GM12801 (cell line): ENCODE results near the gene ENTREP3.

ENCODE experiments used
- TF ChIP-seq, protein P1 (sequence below): IDR thresholded peaks from one replicate; pipeline ENCODE4 v1.5.1; 2011; ENCODE audit warnings: control low read depth; ENCODE audit not compliant: insufficient read length; ENCODE audit errors: extremely low read depth

The ENTREP3 gene

DNA sequence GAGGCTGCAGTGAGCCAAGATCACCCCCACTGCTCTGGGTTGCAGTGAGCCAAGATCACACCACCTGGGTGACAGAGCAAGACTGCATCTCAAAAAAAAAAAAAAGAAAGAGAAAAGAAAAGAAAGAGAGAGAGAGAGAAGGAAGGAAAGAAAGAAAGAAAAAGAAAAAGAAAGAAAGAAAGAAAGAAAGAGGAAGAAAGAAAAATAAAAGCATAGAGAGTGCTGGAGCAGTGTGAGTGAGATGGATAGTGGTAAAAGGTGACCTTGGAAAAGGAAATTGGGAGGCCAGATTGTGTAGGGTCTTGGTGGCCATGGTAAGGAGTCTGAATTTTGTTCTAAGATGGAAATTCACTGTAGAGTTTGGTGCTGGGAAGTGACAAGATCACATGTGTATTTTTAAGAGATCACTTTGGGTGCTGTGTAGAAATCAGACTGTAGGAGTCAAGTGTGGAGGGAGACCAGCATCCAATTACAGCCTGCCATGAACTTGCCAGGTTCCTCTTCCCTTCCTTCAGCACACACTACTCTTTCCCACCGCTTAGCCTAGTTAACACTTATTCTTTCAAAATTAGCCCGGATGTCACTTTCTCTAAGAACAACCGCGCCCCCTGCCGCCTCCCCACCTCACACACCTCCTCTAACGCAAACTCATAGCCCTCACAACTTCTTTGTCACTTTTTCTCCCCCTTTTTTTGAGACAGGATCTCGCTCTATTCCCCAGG, 28.9 kb downstream of the ENTREP3 start:
- TF ChIP-seq, protein P1, sequence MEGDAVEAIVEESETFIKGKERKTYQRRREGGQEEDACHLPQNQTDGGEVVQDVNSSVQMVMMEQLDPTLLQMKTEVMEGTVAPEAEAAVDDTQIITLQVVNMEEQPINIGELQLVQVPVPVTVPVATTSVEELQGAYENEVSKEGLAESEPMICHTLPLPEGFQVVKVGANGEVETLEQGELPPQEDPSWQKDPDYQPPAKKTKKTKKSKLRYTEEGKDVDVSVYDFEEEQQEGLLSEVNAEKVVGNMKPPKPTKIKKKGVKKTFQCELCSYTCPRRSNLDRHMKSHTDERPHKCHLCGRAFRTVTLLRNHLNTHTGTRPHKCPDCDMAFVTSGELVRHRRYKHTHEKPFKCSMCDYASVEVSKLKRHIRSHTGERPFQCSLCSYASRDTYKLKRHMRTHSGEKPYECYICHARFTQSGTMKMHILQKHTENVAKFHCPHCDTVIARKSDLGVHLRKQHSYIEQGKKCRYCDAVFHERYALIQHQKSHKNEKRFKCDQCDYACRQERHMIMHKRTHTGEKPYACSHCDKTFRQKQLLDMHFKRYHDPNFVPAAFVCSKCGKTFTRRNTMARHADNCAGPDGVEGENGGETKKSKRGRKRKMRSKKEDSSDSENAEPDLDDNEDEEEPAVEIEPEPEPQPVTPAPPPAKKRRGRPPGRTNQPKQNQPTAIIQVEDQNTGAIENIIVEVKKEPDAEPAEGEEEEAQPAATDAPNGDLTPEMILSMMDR, result no peak

DNA sequence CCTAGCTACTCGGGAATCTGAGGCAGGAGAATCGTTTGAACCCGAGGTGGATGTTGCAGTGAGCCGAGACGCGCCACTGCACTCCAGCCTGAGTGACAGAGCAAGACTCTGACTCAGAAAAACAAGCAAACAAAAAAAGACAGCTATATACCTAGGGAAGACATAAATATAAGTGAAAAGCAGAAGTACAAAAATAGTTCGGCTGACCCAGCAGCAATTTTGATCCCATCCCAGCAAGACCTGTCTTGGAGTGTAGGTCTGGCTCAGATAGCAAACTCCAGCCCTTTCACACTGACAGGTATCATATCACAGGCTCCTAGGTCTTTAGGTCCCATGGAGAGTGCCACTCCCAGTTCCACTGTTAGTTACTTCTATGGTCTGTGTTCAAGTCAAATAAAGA, 32.2 kb downstream of the ENTREP3 start:
- TF ChIP-seq, protein P1, result no peak

DNA sequence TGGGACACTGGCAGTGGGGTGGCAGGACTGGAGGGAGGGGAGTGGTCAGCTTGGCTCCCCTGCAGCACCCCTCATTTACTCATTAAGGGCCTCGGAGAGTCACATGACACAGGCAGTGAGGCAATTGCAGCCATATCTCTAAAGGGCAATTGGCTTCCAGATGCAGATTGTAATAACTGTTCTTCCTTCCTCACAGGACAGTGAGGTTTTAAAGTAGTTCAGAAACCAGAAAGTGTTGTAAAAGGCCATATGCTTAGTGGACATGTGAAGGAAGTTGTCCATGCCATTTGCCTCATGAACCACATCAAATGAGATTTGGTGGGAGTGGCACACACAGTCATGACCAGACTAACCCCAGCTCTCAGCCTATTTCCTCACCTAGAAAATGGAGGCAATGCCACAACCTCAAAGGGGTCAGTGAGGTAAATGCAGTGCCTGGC, 35.7 kb downstream of the ENTREP3 start:
- TF ChIP-seq, protein P1, result no peak

DNA sequence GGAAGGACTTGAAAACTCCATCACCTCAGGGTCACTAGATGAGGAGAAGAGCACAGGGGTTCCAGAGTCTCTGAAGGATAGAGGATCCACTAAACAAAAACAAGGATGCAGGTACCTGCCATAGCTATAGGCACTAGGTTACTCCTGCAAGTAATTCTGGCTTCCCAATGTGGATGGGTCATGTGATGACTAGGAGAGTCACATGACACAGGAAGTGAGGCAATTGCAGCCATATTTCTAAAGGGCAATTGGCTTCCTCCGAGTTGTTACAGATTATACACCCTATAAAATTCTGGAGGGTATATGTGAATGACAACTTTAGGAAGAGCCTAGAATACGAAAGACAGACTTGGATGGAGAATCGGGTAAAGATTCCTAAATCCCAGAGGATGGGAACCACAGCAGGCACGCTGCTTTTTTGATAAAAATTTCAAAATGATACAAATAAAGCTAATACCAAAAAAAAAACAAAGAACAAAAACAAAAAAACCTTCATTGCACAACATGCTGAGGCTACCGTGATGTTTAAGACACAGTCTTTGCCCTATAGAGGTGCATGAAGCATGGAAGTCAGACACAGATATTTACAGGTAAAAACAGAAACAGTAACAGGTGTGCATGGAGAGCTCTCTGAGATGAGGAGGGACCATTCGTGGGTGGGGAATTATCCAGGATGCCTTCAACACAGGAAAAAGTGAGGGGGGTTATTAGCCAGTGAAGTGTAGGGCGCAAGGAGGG, 36.3 kb downstream of the ENTREP3 start:
- TF ChIP-seq, protein P1, result no peak

DNA sequence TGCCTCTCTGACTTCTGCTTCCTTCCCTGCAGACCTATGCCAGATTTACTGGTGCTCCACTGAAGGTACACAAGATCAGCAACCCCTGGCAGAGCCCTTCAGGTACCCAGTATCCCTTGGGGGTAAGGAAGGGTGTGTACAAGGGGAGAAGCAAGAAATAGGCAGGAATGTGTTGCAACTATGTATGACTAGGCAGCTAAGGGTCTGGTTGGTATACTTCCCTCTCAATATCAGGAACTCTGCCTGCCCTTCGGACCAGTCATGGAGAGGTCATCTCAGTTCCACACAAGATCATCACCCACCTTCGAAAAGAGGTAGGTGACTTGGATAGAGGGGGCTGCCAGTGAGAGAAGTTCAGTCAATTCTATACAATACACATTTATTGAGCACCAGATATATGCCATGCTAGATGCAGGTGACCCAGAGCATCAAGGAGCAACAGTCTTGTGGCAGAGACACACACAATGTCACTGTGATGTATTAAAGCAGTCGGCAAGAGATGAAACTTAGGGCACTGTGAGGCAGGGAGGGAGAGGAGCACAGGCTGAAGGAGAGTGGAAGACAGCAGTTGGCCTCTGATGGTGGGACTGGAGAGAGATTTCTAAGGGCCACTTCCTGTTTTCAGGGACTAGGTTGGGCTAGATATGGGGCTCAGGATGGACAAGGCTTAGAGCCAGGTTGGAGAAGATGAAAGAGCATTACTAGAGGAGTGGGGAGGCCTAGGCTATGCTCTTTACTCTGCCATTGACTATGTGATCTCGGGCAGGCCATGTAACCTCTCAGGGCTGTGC, 44.8 kb downstream of the ENTREP3 start:
- TF ChIP-seq, protein P1, result no peak

DNA sequence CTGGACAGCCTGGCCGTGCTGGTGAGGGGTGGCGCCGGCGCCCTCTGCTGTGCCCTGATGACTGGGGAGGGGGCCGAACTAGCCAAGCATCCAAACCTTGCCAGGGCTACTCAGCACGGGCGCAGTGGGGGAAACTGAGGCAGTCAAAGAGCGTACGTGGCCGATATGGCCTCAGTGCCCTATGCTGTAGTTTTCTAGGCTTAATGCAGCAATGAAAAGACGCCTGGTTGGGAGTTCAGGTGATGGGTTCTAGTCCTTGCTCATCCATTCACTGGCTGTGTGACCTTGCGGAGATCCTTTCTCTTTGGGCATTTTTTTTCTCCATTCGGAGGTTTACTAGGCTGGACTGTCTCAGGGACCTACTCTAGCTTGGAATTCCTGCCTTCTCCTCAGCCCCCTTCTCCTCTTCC, 46.0 kb downstream of the ENTREP3 start:
- TF ChIP-seq, protein P1, result no peak

DNA sequence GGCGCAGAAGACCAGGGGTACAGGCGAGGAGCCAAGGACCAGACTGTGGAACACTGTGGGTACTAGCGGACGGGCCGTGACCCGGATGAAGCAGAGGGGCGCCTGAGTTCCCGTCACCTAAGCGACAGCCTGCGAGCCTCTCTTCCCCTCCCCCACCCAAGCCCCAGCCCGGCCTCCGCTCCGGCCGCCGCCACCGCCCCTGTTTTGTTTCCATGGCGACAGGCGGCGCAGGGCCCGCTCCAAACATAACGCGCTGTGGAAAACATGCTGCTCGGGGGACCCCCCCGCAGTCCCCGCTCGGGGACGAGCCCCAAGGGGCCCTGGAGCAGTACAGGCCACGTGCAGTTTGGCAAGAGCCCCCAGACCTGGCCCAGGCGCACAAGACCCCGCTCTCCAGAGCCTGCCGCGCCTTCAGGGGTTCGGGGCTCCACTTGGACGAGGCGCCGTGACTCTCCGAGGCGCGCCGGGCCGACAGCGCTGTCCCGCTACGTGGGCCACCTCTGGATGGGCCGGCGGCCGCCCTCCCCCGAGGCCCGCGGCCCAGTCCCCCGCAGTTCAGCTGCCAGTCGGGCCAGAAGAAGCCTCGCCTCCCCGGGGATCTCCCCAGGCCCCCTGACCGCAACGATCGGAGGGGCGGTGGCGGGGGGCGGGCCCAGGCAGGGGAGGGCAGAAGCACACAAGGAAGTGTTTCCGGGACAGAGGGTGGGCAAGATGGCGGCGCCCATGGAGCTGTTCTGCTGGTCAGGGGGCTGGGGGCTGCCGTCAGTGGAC, 46.6 kb downstream of the ENTREP3 start, which contains the start of gene MTX1:
Gene MTX1 (plus strand): TSS at position 155 of the 771 bp plus-strand sequence. CDS start 110 bp downstream, at position 265.
- TF ChIP-seq, protein P1, result no peak
